GM19395 (cell line): ENCODE data around the gene COQ10A.
"Not testable (repeated sequence)": the region's sequence is repeated elsewhere in the genome, so short reads cannot be mapped to it uniquely, and the experiment has no call there.

Experiments used
- ATAC-seq: cut with Tn5 transposase; IDR thresholded peaks from one replicate; pipeline ENCODE4 v1.9.1; 2021; ENCODE audit warnings: mild to moderate bottlenecking, moderate library complexity; ENCODE audit not compliant: unreplicated experiment

COQ10A gene

GRCh38 chr12:56272468-56272867 lies 5.7 kb downstream of the COQ10A start:
- ATAC-seq: not testable (repeated sequence)

- ATAC-seq: no peak
Measured at GRCh38 chr12:56274299-56274698, 7.6 kb downstream of the COQ10A start.

- no peak for ATAC-seq
Measured at GRCh38 chr12:56278905-56279304, 12.2 kb downstream of the COQ10A start.

DNA sequence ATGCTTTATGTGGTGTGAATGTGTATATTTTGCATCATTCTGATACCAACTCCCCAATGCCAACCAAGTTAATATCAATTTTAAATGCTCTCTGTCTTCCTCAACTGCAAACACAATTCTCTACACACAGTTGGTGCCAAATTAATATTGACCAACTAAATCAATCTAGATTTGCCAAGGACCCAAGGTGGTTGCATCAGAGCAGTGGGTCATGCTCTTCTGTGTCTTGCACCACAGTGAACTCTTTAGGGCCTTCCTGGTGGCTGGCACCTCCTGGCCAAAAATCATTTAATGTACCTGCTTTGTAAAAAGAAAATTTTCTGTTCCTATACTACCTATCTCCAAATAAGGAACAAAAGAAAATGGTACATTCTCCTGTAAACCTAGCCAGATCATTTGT lies 14.1 kb downstream of the COQ10A start:
- no peak for ATAC-seq

DNA sequence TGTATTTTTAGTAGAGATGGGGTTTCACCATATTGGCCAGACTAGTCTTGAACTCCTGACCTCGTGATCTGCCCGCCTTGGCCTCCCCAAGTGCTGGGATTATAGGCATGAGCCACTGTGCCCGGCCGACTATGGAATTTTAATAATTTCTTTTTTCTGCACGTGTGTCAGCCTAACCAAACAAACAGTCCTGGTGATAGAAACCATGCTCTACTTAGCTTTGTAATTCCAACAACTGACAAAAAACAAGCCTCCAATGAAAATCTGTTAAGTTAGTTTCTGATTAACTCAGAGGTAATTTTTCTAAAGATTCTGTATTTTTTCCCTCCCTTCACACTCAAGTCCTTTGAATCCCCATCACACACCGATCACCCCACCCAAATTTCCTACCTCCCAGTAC lies 15.3 kb downstream of the COQ10A start:
- ATAC-seq: no peak

DNA sequence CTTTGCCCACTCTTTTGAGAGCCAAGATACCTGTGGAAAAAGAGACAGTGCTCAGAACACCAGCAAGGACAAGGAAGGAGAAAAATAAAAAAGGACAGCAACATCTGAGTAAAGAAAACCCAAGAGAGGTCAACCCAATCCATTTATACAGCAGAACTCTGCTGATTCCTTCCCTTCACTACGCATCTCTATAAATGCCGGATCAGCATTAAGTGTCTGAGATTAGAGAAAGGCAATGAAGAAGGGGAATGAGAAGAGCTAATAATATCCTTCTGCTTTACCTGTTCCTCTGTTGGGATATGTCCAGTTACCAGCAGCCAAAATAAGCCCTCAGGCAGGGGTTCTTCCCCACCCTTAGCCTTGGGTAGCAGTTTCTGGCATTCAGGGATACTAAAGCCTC lies 15.8 kb downstream of the COQ10A start:
- no peak for ATAC-seq

GRCh38 chr12:56284263-56284662 lies 17.5 kb downstream of the COQ10A start:
- ATAC-seq: not testable (repeated sequence)

DNA sequence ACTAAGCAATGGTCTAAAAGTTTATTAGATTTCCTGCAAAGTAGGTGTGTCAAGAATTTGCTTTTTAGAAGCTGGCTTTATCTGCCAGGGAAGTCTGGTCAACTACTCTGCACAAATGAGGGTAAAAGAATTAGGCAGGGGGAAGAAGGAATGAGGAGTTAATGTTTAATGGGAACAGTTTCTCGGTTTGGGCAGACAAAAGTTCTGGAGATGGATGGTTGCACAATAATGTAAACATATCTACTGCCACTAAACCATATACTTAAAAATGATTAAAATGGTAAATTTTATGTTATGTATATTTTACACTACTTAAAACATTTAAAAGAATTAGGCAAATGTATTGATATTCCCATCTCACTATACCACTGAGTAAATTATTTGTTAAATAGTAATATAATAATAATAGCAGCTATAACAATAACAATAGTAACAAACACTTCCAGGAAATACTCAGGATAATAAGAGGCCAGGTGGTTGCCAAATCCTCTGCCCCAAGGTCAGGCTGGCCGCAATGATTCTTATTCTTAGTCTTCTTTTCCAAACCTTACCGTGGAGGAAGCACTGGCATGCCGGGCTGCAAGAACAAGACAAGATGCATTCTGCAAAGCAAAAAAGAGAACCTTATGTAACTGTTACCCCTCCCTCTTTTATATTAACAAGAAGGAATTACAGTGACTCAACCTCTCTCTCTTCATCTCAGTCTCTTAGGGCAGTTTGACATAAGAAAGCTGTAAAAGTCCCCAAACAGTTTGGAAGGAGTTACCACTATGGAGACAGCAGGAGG lies 19.5 kb downstream of the COQ10A start:
- no peak for ATAC-seq

- no peak for ATAC-seq
Measured at GRCh38 chr12:56288705-56289387, 22.1 kb downstream of the COQ10A start.

- ATAC-seq: no peak
Measured at GRCh38 chr12:56293795-56294194, 27.1 kb downstream of the COQ10A start.

DNA sequence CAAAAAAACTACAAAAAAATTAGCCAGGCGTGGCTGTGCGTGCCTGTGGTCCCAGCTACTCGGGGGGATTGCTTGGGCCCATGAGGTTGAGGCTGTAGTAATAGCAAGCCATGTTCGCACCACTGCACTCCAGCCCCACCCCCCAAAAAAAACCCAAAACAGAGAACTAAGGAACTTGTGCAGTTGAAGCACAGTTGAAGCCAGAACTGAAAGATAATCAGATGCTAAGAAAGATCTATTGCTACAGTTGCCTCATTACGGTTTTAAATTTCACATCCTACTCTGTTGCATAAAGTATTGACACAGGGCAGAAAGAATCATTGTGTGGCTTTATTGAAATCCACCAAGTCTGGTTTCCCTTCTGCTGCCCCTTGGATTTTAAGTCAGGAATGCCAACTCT lies 29.6 kb downstream of the COQ10A start:
- no peak for ATAC-seq

DNA sequence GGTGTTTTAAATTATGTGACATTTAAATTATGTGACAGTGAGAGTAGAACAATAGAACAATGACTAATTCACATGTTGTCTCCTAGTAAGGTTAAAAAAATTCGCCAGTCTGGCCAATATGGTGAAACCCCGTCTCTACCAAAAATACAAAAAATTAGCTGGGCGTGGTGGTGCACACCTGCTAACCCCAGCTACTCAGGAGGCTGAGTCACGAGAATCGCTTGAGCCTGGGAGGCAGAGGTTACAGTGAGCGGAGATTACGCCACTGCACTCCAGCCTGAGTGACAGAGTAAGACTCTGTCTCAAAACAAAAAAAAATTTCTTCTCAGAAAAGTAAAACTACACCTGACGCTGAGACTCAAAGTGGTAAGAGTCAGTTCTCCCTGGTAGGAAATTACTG lies 30.7 kb downstream of the COQ10A start:
- ATAC-seq: no peak

DNA sequence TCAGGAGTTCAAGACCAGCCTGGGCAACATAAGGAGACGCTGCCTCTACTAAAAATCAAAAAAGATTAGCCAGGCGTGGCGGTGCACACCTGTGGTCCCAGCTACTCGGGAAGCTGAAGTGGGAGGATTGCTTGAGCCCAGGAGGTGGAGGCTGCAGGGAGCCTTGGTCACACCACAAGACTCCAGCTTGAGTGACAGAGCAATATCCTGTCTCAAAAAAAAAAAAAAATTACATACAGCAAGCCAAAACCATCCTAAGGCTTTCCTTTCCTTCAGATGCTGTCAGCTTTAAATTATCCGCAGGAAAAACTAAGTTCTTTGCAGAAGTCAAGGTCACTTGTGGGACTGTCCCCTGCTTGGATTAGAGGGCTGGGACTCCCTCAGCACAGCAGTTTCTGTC lies 32.1 kb downstream of the COQ10A start:
- ATAC-seq: no peak

DNA sequence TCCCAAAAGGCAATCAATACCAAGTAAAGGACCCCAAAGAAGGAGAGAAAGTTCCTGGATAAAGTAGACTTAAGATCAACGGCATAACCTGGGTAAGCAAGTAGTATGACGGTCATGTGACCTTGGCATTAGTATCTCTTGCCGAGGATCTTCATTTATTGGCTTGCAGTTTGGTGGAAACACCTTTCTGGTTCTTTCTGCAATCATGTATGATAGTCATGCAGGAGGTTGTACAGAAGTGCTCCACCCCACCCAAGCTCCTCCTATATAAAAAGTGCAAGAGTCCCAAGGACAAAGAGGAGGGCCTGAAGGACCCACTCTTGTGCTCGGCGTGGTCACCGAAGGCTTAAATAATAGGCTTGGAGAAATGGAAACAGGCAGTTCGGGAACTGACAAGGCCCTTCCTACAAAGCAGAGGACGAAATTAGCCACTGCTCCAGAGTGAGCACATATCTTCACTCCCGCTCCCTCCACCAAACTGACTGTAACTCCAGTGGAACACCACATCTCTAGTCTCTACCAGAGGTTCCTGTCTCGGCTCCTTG lies 32.6 kb downstream of the COQ10A start:
- no peak for ATAC-seq

DNA sequence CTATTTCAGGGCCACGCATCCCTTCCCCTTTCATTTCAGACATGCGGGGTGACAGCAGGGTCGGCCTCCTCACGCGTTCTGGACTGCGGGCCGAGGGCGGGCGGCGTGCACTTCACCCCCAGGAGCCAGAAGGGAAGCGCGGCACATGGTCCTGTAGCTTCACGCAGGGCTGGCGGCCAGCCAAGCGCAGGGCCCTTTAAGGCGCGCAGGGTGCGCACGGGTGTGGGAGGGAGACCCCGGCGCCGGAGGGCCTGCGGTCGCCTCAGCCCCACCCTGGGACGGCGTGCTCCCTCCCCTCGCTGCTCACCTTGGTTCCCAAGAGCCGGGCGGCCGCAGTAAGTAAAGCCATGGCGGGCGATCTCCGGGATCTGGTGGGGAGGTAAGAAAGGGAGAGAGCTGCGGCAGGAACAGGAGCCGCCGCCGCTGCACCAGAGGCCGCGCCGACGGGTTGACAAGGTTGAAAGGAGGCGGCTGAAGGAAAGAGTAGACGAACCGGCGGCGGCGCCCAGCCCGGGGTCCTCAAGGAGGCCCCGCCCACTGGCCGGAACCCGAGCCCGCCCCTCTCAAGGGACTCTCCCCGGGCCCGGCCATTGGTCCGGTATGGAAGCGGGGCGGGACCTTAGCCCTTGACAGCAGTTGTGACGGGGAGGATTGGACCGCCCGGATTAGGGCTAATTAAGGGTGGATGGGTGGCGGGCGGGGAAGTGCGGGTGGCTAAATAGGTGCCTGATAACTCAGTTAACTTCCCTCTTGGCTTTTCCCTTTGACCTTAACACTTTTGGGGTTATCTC lies 33.3 kb downstream of the COQ10A start, which contains the start of gene CS:
Gene CS (minus strand): TSS at position 478 of the 791 bp plus-strand sequence. CDS start 129 bp downstream, at position 349.
- peak; percentile 94 for ATAC-seq

DNA sequence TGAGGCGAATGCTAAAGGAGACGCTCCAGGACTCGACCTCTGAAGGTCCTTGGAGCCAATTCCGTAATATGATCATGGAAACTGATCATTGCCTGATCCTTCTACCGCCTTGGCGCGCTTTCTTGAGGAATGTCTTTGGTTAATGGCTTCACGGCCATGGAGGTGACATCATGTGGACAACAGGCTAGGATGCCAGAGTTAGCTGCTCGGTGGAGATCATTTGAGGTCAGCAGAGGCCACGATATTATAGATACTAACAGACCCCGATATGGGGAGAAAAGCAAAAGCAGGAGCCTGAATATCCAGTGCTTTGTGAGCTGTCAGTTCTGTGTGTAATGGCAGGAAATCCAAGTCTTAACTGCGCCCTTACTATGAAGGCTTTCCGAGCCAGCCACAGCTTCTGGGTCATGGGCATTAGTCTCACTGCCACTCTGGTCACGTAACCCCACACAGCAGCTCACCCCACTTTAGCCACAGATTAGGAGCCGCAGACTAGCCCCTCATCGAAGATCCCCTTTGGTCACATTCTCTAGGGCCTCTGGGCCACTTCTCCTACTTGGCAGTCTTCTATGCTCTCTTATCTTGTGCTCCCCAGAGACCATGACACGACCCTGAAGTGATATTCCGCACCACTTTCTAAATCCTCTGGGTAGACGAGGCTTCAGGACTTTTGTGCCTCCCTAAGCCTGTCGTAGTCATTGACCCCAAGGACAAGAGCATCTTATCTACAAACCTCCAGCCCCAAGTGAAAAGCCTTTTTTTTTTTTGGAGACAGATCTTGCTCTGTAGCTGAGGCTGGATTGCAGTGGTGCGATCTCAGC lies 34.1 kb downstream of the COQ10A start:
- no peak for ATAC-seq

- ATAC-seq: no peak
Measured at GRCh38 chr12:56304276-56304675, 37.5 kb downstream of the COQ10A start.

GRCh38 chr12:56304872-56305590 lies 38.3 kb downstream of the COQ10A start:
- no peak for ATAC-seq

DNA sequence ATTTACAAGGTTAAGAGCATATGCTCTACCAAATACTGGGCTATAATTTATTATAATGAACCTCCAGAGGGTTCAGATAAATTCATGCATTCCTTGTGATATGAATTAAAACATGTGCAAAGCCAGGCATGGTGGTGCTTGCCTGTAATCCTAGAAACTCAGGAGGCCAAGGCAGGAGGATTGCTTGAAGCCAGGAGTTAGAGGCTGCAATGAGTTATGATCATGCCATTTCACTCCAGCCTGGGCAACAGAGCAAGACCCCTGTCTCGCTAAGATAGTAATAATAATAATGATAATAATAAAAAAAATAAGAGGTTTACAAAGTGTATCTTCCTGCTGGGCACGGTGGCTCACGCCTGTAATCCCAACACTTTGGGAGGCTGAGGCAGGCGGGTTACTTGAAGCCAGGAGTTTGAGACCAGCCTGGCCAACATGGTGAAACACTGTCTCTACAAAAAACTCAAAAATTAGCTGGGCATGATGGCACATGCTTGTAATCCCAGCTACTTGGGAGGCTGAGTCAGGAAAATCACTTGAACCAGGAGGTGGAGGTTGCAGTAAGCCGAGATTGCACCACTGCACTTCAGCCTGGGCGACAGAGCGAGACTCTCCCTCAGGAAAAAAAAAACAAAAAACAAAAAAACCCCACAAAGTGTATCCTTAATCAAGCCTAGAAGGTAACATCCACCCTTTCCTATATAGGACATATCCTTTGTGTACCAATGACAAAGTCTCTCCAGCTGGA lies 40.7 kb downstream of the COQ10A start:
- no peak for ATAC-seq
